ENCODE data around the gene EIF3J.

The EIF3J gene

GRCh38 chr15:44570361-44570760 lies 33.4 kb downstream of the EIF3J start:
- TF ChIP-seq CTCF (IDR thresholded peaks at IDR 0.05; ENCODE audit: control insufficient read depth, insufficient read depth, low read depth, low read length, missing control alignments), result no peak
- no peak overlapping the region for H3K4me3 ChIP-seq (ENCODE audit: control insufficient read depth, low read depth, low read length)
- DNase-seq (ENCODE audit: low read depth), result no peak

GRCh38 chr15:44573386-44573785 lies 36.4 kb downstream of the EIF3J start:
- H3K4me3 ChIP-seq (ENCODE audit: control insufficient read depth, low read depth, low read length), result no peak overlapping the region
- no peak for TF ChIP-seq CTCF (IDR thresholded peaks at IDR 0.05; ENCODE audit: control insufficient read depth, insufficient read depth, low read depth, low read length, missing control alignments)
- no peak for DNase-seq (ENCODE audit: low read depth)

GRCh38 chr15:44574734-44575133 lies 37.8 kb downstream of the EIF3J start:
- DNase-seq (ENCODE audit: low read depth), result no peak

GRCh38 chr15:44580105-44580504 lies 43.2 kb downstream of the EIF3J start:
- DNase-seq (ENCODE audit: low read depth), result no peak
- TF ChIP-seq CTCF (IDR thresholded peaks at IDR 0.05; ENCODE audit: control insufficient read depth, insufficient read depth, low read depth, low read length, missing control alignments), result no peak
- H3K4me3 ChIP-seq (ENCODE audit: control insufficient read depth, low read depth, low read length), result no peak overlapping the region

More at GRCh38 chr15:44574734-44575133, 37.8 kb downstream of the EIF3J start:
- H3K4me3 ChIP-seq (ENCODE audit: control insufficient read depth, low read depth, low read length), result no peak overlapping the region
- TF ChIP-seq CTCF (IDR thresholded peaks at IDR 0.05; ENCODE audit: control insufficient read depth, insufficient read depth, low read depth, low read length, missing control alignments), result no peak

- TF ChIP-seq CTCF (IDR thresholded peaks at IDR 0.05; ENCODE audit: control insufficient read depth, insufficient read depth, low read depth, low read length, missing control alignments), result peak; percentile 52
- no peak for DNase-seq (ENCODE audit: low read depth)
- no peak overlapping the region for H3K4me3 ChIP-seq (ENCODE audit: control insufficient read depth, low read depth, low read length)
These were observed 47.3 kb downstream of the EIF3J start for GRCh38 chr15:44584162-44584749.

- no peak overlapping the region for H3K4me3 ChIP-seq (ENCODE audit: control insufficient read depth, low read depth, low read length)
- DNase-seq (ENCODE audit: low read depth), result no peak
These were observed 48.7 kb downstream of the EIF3J start for GRCh38 chr15:44585633-44586032.

More at GRCh38 chr15:44585633-44586032, 48.7 kb downstream of the EIF3J start:
- TF ChIP-seq CTCF (IDR thresholded peaks at IDR 0.05; ENCODE audit: control insufficient read depth, insufficient read depth, low read depth, low read length, missing control alignments), result no peak
